ENCODE data around the gene ZC3H12A.

ZC3H12A gene

GRCh38 chr1:37455516-37455915 is 18.9 kb upstream of the ZC3H12A start:
- DNase-seq (ENCODE audit: low read depth) = no peak

- no peak for DNase-seq (ENCODE audit: low read depth)
Observed at GRCh38 chr1:37456614-37457013, 17.8 kb upstream of the ZC3H12A start.

- DNase-seq (ENCODE audit: low read depth) = no peak
Observed at GRCh38 chr1:37458551-37458950, 15.8 kb upstream of the ZC3H12A start.

DNA sequence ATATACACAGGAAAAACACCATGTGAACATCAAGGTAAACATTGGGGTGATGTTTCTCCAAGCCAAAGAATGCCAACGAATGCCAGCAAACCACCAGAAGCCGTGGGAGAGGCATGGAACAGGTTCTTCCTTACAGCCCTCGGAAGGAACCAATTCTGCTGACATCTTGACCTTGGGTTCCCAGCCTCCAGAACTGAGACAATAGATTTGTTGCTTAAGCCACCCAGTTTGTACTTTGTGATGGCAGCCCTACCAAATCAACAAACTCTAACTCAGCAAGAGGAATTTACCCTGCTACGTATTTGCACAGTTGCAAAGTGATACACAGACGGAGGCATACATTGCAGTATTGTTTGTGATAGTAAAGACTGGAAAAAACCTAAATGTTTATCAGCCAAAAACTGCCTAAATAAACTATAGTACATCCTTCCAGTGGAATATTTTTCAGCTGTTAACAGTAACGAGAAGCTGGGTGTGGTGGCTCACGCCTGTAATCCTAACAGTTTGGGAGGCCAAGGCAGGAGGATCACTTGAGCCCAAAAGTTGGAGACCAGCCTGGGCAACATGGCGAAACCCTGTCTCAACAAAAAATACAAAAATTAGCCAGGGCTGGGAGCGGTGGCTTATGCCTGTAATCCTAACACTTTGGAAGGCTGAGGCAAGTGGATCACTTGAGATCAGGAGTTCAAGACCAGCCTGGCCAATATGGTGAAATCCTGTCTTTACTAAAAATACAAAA is 12.5 kb upstream of the ZC3H12A start:
- DNase-seq (ENCODE audit: low read depth) = no peak

- DNase-seq (ENCODE audit: low read depth) = no peak
Observed at GRCh38 chr1:37464443-37464842, 9.9 kb upstream of the ZC3H12A start.

- no peak for DNase-seq (ENCODE audit: low read depth)
Observed at GRCh38 chr1:37465593-37466517, 8.5 kb upstream of the ZC3H12A start.

GRCh38 chr1:37468037-37468436 is 6.3 kb upstream of the ZC3H12A start:
- DNase-seq (ENCODE audit: low read depth) = no peak

- DNase-seq (ENCODE audit: low read depth) = no peak
Observed at GRCh38 chr1:37469386-37469785, 5.0 kb upstream of the ZC3H12A start.

GRCh38 chr1:37471345-37472231 is 2.8 kb upstream of the ZC3H12A start:
- no peak for DNase-seq (ENCODE audit: low read depth)

DNA sequence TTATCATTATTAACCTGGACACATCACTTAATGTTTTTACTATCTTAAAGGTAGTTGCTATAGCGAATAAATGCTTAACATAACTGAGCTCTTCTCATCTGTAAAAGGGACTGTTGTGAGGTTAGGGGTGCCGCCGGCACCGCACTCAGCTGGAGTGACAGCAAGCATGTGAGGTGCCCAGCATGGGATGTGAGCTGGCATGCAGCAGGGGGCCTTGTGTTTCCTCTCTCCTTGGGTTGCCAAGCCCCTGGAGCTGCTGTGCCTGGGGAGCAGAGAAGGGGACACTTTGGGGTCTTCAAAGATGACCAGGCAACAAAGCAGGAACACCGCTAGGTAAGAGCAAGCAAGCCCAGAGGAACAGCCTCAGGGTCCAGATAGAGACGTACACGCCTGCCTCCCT is 2.1 kb upstream of the ZC3H12A start:
- DNase-seq (ENCODE audit: low read depth) = no peak

GRCh38 chr1:37472994-37473393 is 1.4 kb upstream of the ZC3H12A start:
- DNase-seq (ENCODE audit: low read depth) = no peak

- DNase-seq (ENCODE audit: low read depth) = no peak
Observed at GRCh38 chr1:37473431-37474045, 842 bp upstream of the ZC3H12A start.

DNA sequence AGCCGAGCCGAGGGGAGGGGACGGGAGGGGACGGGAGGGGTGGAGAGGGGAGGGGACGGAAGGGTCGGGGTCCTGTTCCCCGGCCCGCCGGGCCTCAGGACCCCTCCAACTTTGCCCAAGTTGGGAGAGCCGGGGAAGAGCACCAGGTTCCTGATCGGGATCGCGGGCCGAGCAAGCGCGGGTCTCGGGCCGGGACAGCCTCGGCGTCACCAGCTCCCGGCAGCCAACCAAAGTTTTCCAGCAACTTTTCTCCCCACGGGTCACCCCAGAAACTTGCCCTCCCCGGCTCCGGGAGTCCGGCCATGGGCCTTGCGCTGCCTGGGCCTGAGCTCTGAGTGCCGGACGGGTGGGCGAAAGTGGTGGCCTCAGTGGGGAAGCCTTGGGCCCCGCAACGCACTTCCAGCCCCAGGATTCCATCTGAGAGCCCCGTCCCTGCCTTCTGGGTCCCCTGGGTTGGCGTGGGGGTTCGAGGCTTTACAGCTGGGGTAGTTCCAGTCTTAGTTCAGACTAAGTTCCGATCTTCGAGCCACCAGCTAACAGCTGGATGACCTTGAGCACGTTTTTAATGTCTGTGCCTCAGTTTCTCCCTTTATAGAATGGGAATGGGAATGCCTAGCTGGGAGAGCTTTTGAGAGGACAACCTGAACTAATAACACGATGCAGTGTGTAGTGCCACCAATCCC is 458 bp downstream of the ZC3H12A start:
- DNase-seq (ENCODE audit: low read depth) = no peak

DNA sequence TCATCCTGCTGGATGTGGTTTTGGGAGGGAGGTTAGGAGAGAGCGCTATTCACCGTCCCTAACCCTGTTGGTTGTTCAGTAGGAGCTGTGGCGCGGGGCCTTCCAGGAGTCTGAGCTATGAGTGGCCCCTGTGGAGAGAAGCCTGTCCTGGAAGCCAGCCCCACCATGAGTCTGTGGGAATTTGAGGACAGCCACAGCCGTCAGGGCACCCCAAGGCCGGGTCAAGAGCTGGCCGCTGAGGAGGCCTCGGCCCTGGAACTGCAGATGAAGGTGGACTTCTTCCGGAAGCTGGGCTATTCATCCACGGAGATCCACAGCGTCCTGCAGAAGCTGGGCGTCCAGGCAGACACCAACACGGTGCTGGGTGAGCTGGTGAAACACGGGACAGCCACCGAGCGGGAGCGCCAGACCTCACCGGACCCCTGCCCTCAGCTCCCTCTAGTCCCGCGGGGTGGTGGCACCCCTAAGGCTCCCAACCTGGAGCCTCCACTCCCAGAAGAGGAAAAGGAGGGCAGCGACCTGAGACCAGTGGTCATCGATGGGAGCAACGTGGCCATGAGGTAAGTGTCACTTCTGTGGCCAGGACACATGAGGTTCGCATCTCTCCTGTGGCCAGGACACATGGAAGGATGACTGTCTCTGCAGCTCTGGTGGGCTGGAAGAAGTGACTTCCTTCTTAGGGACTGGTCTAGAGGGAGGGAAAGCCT is 1.2 kb downstream of the ZC3H12A start:
- no peak for DNase-seq (ENCODE audit: low read depth)

GRCh38 chr1:37476087-37476452 is 1.7 kb downstream of the ZC3H12A start:
- DNase-seq (ENCODE audit: low read depth) = no peak

- no peak for DNase-seq (ENCODE audit: low read depth)
Observed at GRCh38 chr1:37476460-37477197, 2.2 kb downstream of the ZC3H12A start.

DNA sequence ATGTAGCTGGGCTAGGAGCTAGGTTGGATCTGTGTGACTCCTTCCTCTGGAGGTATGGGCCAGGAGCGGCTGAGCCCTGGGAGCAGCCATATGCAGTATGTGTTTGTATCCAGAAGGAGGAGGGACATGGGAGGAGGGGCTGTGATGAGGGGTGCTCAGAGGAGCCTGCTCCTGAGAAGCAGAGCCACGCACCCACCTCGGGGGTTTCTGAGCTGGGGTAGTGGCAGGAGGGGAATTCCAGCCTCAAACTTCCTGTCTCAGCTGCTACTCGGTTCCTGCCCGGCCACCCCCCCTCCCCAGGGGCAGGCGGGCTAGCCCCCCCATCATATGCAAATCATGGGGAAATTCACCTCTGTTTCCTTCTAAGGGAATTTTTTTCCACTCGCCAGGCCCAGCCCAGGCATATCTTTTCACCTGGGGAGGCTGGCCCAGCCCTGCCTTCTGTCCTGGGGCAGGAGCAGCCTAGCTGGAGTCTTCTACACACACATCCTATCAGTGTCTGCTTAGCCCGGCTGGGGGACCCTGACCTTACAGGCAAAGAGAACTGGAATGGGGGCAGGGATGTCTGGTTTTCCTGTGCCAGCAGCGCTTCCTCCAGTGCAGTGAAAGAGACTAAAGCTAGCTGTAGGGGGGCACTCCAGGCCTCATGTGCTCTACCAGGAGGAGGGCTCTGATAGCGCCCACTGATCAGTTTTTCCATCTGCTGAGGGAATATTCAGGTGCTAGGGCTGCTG is 3.0 kb downstream of the ZC3H12A start:
- peak; percentile 83 for DNase-seq (ENCODE audit: low read depth)

- no peak for DNase-seq (ENCODE audit: low read depth)
Observed at GRCh38 chr1:37477946-37478345, 3.6 kb downstream of the ZC3H12A start.

DNA sequence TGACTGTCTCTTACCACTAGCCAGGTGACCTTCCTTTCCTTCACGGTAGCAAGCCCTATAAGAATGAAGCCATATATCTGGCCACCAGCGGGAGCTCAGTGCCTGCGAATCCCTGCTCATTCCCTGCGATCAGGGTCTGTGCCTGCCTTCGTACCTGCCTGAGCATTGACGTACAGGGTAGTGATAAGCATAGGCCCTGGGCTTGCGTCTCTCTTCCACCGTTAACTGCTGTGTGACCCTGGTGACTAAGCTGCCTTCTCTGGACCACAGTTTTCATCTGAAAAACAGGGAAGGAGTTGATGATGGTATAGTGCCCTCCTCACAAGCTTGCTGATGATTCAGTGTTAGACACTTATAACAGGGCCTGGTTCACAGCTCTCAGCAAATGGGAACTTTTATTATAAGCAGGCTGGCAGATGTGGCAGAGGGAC is 4.1 kb downstream of the ZC3H12A start:
- DNase-seq (ENCODE audit: low read depth) = peak; percentile 51

All from T follicular helper cell (primary cell).